Hematopoietic multipotent progenitor cell treated with erythropoietin and hydrocortisone succinate and interleukin-3 and kit ligand, for 8 days (in vitro differentiated cells): ENCODE results near the gene TXNDC5.

ENCODE experiments used
- DNase-seq: peaks from one replicate; pipeline ENCODE4 v3.0.0-alpha.2; 2015

Gene TXNDC5

DNA sequence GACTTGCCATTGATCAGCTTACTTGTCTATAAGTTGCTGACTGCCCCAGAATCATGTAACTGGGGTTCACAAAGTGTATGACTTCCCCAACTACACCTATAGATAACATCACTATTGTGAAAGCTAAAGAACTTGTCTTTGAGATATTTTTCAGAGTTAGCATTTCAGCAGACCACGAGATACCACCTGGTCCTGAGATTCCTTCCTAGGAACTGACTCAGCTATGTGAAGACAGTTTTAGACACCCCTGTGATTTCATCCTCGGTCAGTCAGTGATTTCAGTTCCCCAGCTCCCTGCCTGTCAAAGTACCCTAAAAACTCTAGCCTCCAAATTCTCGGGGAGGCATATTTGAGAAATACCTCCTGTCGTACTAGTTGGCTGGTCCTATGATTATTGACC is 62.4 kb downstream of the TXNDC5 start:
- DNase-seq, result no peak

DNA sequence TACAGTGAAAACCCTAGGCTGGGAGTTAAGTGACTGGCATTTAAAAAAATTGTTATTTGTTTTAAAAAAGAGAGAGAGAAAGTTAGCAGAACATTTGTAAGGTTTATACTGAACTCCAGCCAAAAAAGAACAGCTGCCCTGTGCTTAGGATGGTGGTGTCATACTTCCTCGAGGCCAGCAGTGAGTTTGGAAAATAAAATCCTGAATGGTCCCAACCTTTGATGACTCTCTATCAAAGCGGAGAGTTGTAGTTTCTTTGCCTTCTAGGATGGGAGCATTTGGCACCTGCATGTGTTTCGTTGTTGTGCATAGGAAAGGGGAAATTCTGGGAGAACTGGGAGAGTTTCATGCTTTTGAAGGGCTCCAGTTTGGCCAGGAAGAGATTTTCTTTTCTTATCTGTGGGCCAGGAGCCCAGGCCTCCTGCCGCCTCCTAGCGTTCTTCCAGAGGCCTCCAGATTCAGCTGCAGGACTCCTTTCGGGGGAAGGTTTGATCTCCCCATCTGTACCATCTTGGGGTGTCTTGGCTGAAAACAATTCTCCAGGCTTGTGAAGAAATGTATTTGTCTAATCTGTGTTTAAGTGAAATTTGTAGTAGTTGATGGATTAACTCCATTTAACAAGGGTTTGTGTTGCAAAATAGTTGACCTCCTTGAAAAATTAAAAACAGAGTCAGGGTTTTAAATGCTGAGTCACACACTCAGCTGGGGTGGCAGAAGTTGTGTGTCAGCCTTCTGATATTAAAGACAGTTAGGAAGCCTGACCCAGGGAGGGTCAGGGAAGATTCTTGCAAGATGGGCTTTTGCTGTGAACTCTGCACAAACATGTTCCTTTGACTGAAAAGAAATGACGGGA is 63.4 kb downstream of the TXNDC5 start:
- DNase-seq, result no peak

DNA sequence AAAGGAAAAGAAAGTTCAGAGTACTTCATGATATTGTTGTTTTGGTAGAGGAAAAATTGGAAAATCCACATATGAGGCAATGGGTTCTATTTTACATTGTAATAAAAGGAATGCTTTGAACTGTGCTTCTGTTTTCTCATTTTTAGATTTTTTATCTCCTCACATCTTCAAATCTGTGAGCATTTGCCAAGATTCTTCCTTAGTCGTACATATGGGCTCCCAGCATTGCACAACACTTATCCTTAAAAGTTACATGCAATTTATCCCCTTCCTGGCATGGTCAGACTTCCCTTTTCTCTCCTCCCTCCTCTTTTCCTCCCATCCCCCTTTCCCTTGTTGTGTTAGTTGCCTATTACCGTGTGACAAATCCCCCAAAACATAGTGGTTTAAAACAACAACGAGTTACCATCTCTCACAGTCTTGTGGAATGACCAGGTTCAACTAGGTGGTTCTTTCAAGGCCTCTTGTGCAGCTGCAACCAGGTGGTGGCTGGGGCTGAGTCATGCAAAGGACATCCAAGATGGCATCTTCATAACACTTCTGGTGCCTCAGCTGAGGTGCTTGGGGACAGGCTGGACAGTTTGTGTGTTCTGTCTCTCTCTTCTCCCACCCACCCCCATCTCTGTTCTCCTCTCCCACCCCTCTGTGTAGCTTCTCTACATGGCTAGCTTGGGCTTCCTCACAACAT is 68.7 kb downstream of the TXNDC5 start:
- DNase-seq, result no peak

DNA sequence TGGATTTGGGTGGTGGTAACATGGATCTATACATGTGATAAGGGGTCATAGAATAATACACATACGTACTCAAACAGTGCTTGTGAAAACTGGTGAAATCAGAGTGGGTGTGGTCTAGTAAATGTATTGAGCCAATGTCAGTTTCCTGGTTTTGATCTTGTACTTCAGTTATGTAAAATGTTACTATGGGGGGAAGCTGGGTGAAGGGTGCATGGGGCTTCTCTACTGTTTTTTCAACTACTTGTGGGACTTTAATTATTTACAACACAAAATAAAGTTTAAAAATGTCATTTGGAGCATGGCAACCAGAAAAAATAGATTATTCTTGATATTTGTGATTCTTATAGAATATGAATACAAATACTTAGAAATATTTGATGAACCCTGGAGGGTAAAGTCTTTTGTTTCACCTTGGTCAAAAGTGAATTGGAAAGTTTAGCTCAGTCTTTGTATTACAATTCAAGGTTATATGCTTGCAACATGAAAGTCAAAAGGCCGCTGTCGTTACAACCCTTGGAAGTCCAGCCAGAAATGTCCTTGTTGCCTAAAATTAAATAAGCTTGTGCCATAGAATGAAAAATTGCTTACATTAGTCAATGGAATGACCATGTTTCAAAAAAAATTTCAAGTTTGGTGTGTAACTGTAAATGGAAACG is 74.1 kb downstream of the TXNDC5 start:
- no peak for DNase-seq

DNA sequence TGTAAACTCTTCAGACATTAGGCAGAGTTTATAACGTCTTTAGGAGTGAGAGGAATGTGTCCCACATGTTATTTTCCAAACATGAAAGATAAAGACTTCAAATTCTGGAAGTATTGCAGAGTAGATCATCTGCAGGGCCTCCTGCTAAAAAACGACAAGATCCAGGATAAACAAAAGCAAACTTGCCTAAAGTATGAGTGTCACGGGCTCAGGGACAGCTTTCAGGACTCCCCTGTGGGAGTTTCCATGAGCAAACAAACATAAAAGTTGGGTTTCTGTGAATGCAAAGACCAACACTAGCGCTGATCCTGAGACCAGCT is 76.9 kb downstream of the TXNDC5 start:
- DNase-seq, result no peak

DNA sequence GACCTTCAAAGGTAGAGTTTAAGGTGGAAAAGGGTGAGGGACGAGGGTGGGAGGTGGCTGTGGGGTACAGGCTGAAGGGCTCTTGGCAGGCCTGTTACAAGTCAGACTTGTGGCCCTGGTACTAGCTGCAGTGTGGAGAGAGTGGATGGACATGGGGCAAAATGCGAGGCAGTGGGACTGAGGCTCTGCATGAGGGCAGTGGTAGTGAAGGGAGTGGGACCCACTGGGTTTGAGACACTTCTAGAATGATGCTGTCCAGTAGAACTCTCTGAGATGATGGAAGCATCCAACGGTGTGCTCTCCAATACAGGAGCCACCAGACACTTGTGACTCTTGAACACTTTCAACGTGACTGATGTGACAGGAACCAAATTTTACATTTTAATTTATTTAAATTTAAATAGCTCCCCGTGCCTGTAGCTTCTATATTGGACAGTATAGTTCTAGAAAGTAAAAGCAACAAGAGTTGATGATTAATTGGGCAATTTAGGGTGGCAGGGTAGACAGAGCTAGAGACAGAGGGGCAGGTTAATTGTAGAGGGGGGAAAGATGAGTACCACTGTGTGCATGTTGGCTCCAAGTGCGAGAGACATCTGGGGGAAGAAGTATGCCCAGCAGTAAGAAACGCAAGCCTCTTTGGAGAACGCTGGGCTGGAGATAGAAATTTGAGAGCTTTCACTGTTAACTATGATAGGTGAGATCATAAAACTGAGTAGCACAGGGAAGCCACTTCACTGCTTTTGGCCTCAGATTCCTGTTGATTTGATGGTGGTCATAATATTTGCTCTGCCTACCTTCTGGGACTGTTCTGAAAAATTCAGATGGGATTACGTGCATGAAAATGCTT is 77.5 kb downstream of the TXNDC5 start:
- no peak for DNase-seq
